Osteocyte (in vitro differentiated cells): ENCODE data around the gene ENOX1. TPM values are rescaled to one million over a fixed set of nuclear protein-coding genes. Genes with fewer than 3 reads are reported as not detected.

ENCODE experiments used
- DNase-seq: peaks from one replicate; pipeline ENCODE4 v3.0.0; 2021; ENCODE audit warnings: mixed read lengths; ENCODE audit not compliant: unreplicated experiment; ENCODE audit errors: extremely low spot score
- H3K27ac Mint-ChIP-seq: one replicate; pipeline ENCODE4 v1.8.0; 2021; ENCODE audit warnings: mild to moderate bottlenecking, mixed read lengths; ENCODE audit not compliant: unreplicated experiment
- H3K27me3 Mint-ChIP-seq: one replicate; pipeline ENCODE4 v1.8.0; 2021; ENCODE audit warnings: mixed read lengths; ENCODE audit not compliant: unreplicated experiment
- H3K36me3 Mint-ChIP-seq: one replicate; pipeline ENCODE4 v1.8.0; 2021; ENCODE audit warnings: mixed read lengths; ENCODE audit not compliant: unreplicated experiment
- H3K4me1 Mint-ChIP-seq: one replicate; pipeline ENCODE4 v1.8.0; 2021; ENCODE audit warnings: mixed read lengths; ENCODE audit not compliant: unreplicated experiment
- H3K4me3 Mint-ChIP-seq: one replicate; pipeline ENCODE4 v1.8.0; 2021; ENCODE audit warnings: mild to moderate bottlenecking, moderate library complexity, mixed read lengths; ENCODE audit not compliant: unreplicated experiment
- H3K9me3 Mint-ChIP-seq: one replicate; pipeline ENCODE4 v1.8.0; 2021; ENCODE audit warnings: mixed read lengths; ENCODE audit not compliant: unreplicated experiment
- total RNA-seq: library from RNA; stranded (reverse); gene quantifications from 2 replicates; pipeline ENCODE4 v1.2.1, GENCODE V29; 2021
- TF ChIP-seq, protein P1 (sequence below): fragments of 200-600 bp; sonication (generic); IDR thresholded peaks from 2 replicates; pipeline ENCODE4 v1.5.0; 2021; ENCODE audit warnings: antibody characterized with exemption, mild to moderate bottlenecking, moderate library complexity

ENOX1 gene
- total RNA-seq, 1 donor from 2014 or later: 5.9 TPM

DNA sequence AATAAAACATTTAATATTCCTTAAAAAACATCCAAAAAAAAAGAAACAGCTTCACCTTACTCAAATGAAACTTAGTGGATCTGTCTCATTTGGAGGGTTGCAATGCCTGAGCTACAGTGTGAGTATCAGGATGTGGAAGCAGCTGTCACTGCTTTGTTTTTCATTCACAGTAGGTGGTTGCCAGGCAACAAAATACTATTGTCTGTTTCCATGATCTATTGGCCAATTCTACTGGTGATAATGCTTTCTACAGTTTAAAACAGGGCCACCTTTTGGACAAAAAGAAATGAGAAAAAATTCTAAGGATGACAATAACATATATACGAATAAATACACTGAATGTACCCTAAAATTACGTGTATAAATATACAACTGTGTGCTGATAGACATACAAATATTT, 3.0 kb downstream of the ENOX1 start:
- TF ChIP-seq, protein P1, sequence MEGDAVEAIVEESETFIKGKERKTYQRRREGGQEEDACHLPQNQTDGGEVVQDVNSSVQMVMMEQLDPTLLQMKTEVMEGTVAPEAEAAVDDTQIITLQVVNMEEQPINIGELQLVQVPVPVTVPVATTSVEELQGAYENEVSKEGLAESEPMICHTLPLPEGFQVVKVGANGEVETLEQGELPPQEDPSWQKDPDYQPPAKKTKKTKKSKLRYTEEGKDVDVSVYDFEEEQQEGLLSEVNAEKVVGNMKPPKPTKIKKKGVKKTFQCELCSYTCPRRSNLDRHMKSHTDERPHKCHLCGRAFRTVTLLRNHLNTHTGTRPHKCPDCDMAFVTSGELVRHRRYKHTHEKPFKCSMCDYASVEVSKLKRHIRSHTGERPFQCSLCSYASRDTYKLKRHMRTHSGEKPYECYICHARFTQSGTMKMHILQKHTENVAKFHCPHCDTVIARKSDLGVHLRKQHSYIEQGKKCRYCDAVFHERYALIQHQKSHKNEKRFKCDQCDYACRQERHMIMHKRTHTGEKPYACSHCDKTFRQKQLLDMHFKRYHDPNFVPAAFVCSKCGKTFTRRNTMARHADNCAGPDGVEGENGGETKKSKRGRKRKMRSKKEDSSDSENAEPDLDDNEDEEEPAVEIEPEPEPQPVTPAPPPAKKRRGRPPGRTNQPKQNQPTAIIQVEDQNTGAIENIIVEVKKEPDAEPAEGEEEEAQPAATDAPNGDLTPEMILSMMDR: peak; percentile 6
- Mint-ChIP-seq H3K27ac (no peak overlapping the region), H3K9me3 (no peaks in the 10 kb centered on the region), H3K36me3 (no peaks in the 10 kb centered on the region), H3K4me1 (peaks cover 31% of the 10 kb centered on the region), H3K27me3 (no peaks in the 10 kb centered on the region), H3K4me3 (no peak overlapping the region)
- DNase-seq: no peak

DNA sequence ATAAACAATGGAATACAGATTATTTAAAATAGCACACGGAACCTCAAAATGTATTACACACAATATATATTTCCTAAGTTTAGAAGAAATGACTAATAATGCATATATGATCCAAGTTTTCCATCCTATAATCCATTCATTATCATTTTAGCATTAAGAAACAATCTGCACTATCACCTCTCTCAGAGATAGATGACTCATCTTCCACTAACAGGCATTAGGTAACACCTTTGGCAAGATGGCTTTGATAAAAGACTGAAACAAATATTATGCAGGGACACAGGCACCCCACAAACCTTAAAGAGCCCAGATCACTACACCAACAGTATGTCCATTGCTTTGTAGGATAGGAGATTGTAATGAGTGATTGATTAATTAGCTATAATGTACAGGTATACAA, 4.1 kb downstream of the ENOX1 start:
- Mint-ChIP-seq H3K4me3 (no peak overlapping the region), H3K9me3 (no peaks in the 10 kb centered on the region), H3K27ac (no peak overlapping the region), H3K4me1 (peaks cover 34% of the 10 kb centered on the region), H3K36me3 (no peaks in the 10 kb centered on the region), H3K27me3 (no peaks in the 10 kb centered on the region)
- no peak for DNase-seq
- TF ChIP-seq, protein P1: no peak

DNA sequence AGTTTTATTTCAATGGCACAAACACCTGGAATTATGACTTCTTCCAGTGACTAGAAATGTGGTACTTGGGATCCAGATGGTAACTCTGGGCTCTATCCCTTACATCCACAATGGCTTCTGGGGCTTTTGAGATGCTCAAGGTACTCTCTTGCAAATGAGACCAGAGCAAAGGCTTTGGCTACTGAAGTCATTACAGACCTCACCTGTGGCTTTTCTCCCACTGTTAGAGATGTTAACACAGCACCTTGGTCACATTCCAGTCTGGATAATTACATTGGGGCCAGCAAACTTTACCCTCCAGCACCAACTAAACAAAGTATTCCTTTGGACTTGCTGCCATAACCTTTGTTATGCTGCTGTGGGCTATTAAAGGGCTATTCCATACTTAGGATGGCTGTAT, 6.1 kb downstream of the ENOX1 start:
- H3K4me3 Mint-ChIP-seq: no peak overlapping the region
- H3K9me3 Mint-ChIP-seq: no peaks in the 10 kb centered on the region
- no peaks in the 10 kb centered on the region for H3K27me3 Mint-ChIP-seq
- H3K36me3 Mint-ChIP-seq: no peaks in the 10 kb centered on the region
- TF ChIP-seq, protein P1: no peak
- no peak overlapping the region for H3K27ac Mint-ChIP-seq
- no peak for DNase-seq
- peaks cover 40% of the 10 kb centered on the region for H3K4me1 Mint-ChIP-seq

DNA sequence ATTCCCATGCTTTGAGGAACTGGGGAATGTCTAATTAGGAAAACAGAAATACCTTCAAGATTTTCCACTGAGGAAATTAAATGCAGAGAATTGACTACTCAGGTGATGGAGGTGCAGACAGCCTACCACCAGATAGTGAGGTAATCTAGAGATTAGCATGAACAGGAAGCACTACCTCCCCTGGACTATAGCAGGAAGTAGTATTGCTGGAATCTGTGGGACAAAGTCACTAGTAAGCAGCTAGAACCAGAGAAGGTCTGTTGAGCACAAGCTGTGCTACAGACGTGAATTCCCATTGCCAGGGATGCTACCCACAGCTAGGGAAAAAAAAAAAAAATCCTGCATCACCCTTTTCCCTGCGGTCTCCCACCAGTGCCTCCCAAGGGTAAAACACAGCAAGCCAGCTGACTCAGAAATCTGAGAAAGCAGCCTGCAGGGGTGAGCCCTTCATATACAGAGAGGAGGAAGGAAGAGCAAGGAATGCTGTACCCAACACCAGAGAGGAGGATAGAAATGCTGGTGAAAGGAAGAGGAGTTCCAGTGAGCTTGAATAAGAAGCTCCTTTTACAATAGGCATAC, 10.2 kb downstream of the ENOX1 start:
- Mint-ChIP-seq H3K9me3 (no peaks in the 10 kb centered on the region), H3K4me3 (no peak overlapping the region), H3K27me3 (no peaks in the 10 kb centered on the region), H3K27ac (peak overlapping the region; percentile 24), H3K36me3 (no peaks in the 10 kb centered on the region), H3K4me1 (peaks cover 22% of the 10 kb centered on the region)
- no peak for DNase-seq
- TF ChIP-seq, protein P1: no peak

DNA sequence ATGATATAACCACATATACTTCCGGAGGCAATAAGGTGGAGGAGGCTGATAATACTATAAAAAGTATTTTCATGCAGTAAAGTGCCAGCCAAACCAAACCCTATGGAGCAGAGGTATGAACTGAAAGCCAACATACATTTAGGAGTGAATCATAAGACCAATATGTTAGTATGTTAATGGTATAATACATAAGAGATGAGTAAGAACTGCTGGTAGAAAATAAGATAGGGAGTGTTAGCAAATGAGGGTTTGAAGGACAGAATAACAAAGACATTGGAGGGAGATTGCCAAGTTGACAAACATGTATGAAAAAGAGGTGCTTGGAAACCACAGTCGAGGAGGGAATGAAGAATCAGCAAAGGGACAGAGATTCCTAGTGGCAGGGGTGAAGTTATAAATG, 10.8 kb downstream of the ENOX1 start:
- no peak for DNase-seq
- Mint-ChIP-seq H3K27ac (no peak overlapping the region), H3K4me3 (no peak overlapping the region), H3K4me1 (peaks cover 22% of the 10 kb centered on the region), H3K36me3 (no peaks in the 10 kb centered on the region), H3K27me3 (no peaks in the 10 kb centered on the region), H3K9me3 (no peaks in the 10 kb centered on the region)
- TF ChIP-seq, protein P1: no peak
